Activated CD4-positive, alpha-beta memory T cell treated with anti-CD3 and anti-CD28 coated beads, Interleukin-2, amount 10 ng/mL, durations not matched to agents 7 days and 5 days (primary cell): ENCODE data around the gene KRT37. TPM values are rescaled to one million over a fixed set of nuclear protein-coding genes. Genes with fewer than 3 reads are reported as not detected.

Experiments
- total RNA-seq, 2 experiments: library from RNA; stranded (reverse); gene quantifications; one replicate each; pipeline ENCODE4 v1.2.3, GENCODE V29; 2021

KRT37 gene
- total RNA-seq, 2 experiments from 2014 or later: not detected

Other genes with a start within 250 kb of the KRT37 start
- gene KRTAP4-2, start 246.4 kb downstream of the KRT37 start, total RNA-seq: not detected
- not detected for gene KRTAP4-1, start 239.7 kb downstream of the KRT37 start, total RNA-seq
- not detected for gene KRTAP9-1, start 234.7 kb downstream of the KRT37 start, total RNA-seq
- gene KRTAP9-2, start 197.9 kb downstream of the KRT37 start, total RNA-seq: not detected
- gene KRTAP9-3, start 192.1 kb downstream of the KRT37 start, total RNA-seq: not detected
- not detected for gene KRTAP9-8, start 186.6 kb downstream of the KRT37 start, total RNA-seq
- not detected for gene KRTAP9-4, start 174.9 kb downstream of the KRT37 start, total RNA-seq
- not detected for gene KRTAP9-9, start 169.2 kb downstream of the KRT37 start, total RNA-seq
- not detected for gene KRTAP9-6, start 159.2 kb downstream of the KRT37 start, total RNA-seq
- not detected for gene KRTAP9-7, start 148.9 kb downstream of the KRT37 start, total RNA-seq
- gene KRTAP29-1, start 121.7 kb downstream of the KRT37 start, total RNA-seq: not detected
- under 1 TPM in 1 of 2 experiments, not detected in 1; 0.13 TPM for gene KRTAP16-1, start 115.3 kb downstream of the KRT37 start, total RNA-seq
- not detected for gene KRTAP17-1, start 108.9 kb downstream of the KRT37 start, total RNA-seq
- gene KRT33A, start 73.8 kb downstream of the KRT37 start, total RNA-seq: not detected
- not detected for gene KRT33B, start 54.8 kb downstream of the KRT37 start, total RNA-seq
- not detected for gene KRT34, start 42.3 kb downstream of the KRT37 start, total RNA-seq
- not detected for gene KRT31, start 27.0 kb downstream of the KRT37 start, total RNA-seq
- not detected for gene KRT38, start 16.4 kb upstream of the KRT37 start, total RNA-seq
- not detected for gene KRT32, start 42.8 kb upstream of the KRT37 start, total RNA-seq
- not detected for gene KRT35, start 56.6 kb upstream of the KRT37 start, total RNA-seq
- gene KRT36, start 65.3 kb upstream of the KRT37 start, total RNA-seq: not detected
- not detected for gene KRT13, start 81.0 kb upstream of the KRT37 start, total RNA-seq
- gene KRT15, start 94.3 kb upstream of the KRT37 start, total RNA-seq: not detected
- gene KRT19, start 103.7 kb upstream of the KRT37 start, total RNA-seq: not detected
- gene KRT9, start 147.5 kb upstream of the KRT37 start, total RNA-seq: not detected
- gene KRT14, start 162.3 kb upstream of the KRT37 start, total RNA-seq: not detected
- gene KRT16, start 188.2 kb upstream of the KRT37 start, total RNA-seq: not detected
- gene KRT17, start 200.0 kb upstream of the KRT37 start, total RNA-seq: not detected